ENCODE results near the gene CDKL2. TPM values are rescaled to one million over a fixed set of nuclear protein-coding genes. Genes with fewer than 3 reads are reported as not detected.

CDKL2 gene
- total RNA-seq, 1 donor from 2014 or later = 0.13 TPM

DNA sequence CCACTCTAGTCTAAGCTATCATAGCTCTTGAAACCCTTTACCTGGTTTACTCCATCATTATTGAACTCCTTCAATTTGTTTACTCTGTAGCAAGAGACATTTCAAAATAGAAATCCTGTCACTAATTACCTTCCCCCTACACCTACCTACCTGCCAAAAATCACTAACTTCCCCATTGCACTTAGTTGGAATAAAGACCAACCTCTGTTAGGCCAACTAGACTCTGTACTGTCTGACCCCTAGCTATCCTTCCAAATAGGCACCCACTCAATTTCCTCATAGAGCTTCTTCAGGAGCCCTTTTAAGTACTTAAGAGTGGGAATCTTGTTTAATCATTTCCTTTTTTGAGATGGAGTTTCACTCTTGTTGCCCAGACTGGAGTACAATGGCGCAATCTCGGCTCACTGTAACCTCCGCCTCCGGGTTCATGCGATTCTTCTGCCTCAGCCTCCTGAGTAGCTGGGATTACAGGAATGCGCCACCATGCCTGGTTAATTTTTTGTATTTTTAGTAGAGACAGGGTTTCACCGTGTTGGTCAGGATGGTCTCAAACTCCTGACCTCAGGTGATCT is 8.9 kb upstream of the CDKL2 start:
- DNase-seq (ENCODE audit: low read depth, low spot score) = no peak

DNA sequence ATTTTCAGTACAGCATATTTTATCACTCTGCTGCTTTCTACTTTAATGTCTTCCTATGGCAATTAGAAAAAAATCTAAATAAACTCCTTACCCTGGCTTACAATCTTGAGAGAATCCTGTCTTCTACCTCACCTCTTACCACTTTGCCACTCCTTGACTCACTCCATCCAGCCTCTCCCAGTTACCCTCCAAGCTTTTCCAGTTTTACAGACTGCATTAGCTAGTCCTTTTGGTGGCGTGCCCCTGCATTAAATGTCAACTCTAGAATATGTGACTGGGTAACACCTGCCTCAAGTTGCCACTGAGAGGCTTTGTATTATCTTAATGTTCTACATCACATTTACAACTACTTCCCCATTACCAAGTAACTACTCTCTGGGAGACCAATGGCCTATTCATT is 7.5 kb upstream of the CDKL2 start:
- DNase-seq (ENCODE audit: low read depth, low spot score) = no peak

DNA sequence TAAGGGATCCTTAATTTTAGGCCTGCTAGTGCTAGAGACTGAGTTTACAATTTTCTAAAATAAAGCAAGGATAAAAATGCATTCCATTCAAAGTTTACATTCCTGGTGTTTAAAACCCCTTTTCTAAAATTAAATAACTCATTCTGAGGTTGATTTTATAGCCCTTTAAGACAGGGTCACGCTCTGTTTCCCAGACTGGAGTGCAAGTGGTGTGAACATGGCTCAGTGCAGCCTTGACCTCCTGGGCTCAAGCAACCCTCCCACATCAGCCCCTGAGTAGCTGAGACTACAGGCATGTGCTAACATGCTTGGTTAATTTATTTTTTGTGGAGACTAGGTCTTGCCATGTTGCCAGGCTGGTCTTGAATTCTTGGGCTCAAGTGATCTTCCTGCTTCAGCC is 6.8 kb upstream of the CDKL2 start:
- DNase-seq (ENCODE audit: low read depth, low spot score) = no peak

DNA sequence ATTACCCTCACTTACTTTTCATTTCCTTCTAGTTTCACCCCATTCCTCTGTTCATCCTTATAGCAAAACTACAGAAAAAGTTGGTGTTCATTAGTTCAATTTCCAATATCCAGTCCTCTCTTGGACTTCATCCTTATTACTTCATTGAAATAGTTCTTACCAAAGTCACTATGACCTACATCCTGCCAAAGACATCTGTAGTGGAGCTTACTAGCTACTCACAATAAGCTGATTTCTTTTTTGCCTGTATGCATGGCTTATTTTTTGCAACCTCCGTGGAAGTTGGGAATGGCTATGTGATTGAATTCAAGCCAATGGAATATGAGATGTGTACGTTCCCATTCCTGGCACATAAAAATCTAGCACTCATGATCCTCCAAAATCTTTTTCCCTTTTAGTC is 4.6 kb upstream of the CDKL2 start:
- no peak for DNase-seq (ENCODE audit: low read depth, low spot score)

DNA sequence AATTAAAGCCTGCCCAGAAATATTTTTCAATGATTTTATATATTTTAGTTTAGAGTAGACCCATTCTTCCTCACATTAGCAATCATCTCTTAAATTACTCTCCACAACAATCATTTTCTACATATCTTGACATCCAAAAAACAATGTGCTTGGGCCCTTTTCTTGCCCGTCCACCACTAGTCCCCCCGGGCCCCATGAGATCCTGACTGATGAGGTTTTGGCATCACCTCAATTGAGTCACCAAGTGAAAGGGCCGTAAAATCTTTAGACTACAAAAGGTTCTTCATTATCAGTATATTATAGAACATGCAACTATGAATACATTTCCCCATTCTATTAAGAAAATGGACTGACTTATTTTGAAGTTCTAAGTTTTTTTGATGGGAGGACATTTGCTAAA is 4.0 kb upstream of the CDKL2 start:
- DNase-seq (ENCODE audit: low read depth, low spot score) = no peak

DNA sequence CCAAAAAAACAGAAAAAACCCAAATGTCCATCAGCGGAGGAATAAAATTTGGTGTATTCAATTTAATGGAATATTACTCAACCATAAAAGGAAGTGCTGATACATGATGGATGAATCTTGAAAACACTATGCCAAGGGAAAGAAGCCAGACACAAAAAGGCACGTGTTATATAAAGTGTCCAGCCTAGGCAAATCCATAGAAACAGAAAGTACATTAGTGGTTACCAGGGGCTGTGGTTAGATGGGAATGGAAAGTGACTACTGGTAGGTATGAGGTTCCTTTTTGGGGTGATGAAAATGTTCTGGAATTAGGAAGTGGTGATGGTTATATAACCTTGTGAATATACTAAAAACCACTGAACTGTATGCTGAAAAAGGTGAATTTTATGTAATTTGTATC is 3.5 kb upstream of the CDKL2 start:
- no peak for DNase-seq (ENCODE audit: low read depth, low spot score)

DNA sequence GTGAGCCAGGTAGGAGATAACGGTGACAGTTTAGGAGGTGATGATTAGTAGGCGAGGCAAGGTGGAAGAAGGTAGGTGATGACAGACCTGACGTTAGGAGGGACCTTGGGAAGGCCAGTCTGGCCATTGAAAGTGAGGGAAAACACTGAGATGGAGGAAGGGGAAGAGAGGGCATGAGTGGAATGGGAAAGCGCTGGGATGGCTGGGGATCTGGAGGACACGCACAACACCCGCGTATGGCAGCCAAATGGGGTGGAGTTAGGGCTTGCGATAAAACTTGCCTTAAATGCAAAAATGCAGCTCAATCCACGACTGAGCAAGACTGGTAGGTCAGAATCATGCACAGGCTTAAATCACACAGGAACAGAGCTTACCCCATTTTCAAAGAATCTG is 605 bp upstream of the CDKL2 start:
- DNase-seq (ENCODE audit: low read depth, low spot score) = no peak

DNA sequence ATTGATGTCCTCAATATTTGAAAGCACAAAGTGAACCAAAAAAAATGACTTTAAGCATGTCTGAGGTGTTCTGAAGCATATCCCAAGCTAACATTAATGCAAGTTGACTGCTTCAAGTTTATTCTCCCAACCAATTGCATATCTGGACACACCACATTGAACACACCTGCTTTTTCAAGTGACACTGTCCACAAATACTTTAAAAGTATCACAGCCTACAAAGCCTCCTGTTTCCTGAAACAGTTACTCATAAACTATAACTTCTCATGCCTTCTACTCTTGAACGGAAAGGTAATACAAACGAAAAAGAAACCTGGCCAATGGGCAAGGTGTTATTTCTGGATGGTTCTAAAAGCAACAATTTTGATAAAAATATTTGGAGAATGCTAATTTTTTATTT is 1.1 kb downstream of the CDKL2 start:
- no peak for DNase-seq (ENCODE audit: low read depth, low spot score)

DNA sequence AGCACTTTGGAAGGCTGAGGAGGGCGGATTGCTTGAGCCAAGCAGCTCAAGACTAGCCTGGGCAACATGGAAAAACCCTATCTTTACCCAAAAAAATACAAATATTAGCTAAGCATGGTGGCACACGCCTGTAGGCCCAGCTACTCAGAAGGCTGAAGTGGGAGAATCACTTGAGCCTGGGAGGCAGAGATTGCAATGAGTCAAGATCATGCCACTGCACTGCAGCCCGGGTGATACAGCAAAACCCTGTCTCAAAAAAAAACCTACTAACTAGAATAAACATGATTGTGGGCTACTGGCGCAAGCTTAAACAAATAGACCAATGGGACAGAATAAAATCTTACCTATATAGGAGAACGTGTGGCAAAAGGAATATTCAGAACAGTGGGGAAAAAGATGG is 7.3 kb downstream of the CDKL2 start:
- no peak for DNase-seq (ENCODE audit: low read depth, low spot score)

DNA sequence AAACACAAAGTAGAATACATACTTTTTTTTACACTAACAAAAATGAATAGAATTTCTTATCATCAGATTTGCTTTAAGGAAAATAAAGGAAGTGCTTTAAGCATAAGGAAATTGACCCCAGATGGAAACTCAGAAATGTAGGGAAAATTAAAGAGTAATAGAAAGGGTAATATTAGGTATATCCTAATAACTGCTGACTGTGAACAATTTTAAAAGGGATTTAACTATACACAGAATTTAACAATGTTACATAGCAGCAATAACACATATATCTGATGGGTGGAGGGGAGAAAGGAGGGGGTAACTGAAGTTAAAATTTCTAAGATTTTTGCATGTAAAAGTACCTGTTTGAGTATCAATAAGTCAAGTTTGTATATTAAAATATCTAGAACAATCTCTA is 8.6 kb downstream of the CDKL2 start:
- no peak for DNase-seq (ENCODE audit: low read depth, low spot score)

DNA sequence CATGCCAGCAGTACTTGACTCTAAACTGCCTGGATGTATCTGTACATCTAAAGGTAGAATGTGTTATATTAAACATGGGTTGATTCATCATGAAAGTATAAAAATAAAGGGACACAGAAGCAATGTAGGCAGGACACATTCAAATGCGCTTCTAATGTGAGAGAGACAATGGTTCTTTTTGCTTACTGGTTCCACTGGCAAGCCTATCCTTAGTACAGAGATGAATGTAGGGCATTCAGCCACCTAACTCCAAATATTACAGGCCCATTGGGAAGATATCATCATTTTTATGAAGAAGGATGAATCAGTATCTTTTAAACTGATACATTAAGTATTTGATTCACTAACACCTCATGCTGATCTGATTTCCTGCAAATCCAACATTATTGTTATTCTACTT is 18.0 kb downstream of the CDKL2 start:
- no peak for DNase-seq (ENCODE audit: low read depth, low spot score)

DNA sequence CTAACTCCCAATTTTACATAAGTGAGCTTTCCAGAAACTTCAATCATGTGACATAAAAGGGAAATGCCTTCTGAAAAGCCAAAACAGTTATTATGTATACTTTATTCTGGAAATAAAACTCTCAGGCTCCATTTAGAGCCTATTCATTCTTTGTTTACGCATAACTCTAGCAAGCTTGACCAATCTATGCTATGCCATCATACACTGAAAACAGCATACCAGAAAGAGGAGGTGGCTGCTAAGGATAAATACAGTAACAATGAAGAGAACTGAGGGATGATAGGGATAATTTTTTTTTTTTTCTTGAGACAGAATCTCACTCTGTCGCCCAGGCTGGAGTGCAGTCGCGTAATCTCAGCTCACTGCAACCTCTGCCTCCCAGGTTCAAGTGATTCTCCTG is 24.4 kb downstream of the CDKL2 start:
- DNase-seq (ENCODE audit: low read depth, low spot score) = no peak

DNA sequence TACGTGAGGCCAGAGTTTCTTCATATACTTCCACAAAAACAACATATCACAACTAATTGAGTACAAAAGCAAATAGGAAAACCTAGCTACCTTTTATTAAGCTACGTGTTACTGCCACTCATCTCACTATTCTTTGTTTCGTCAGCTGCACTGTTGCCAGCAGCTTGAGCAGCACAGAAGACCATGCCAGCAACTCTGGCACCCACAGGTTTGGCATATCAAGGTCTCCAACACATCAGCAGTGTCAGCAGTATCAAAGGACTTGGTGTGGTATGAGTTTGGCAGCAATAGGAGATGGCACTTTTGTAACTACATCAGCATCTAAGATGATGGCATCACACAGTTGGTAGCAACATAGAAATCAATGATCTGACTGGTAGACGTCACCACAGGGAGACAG is 30.7 kb downstream of the CDKL2 start:
- no peak for DNase-seq (ENCODE audit: low read depth, low spot score)

DNA sequence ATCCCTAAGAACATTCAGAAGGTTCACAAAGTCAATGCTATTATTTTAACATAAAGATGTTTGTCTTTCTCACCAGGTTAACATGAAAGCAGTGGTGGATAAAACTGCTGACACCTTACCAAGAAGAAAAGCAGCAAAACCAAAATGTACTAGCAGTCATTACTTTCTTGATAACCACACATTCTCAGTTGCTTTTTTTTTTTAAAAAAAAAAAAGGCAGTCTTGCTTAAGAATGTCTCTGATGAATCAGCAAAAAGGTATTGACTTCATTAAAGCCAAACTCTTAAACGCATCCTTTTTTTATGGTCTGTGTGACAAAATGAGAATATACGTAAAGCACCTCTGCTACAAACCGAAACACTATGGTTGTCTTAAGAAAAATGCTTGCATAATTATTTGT is 31.9 kb downstream of the CDKL2 start:
- no peak for DNase-seq (ENCODE audit: low read depth, low spot score)

DNA sequence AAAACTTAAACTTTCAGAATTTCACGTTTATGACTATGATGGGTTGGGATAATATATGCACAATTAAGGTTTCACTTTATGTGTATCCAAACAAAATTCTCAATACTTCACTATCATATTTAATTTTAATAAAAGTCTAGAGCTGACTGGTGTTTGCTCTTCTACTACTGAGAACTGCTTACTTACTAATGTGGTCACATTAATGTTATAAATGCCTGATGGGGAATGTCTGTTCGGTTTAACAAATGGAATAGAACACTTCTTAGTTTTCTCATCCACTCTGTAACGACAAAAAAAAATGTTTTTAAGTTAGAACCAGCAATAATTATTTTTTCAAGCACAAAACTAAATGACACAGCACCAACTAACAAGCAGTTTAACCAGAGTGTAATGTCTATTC is 34.3 kb downstream of the CDKL2 start:
- no peak for DNase-seq (ENCODE audit: low read depth, low spot score)

DNA sequence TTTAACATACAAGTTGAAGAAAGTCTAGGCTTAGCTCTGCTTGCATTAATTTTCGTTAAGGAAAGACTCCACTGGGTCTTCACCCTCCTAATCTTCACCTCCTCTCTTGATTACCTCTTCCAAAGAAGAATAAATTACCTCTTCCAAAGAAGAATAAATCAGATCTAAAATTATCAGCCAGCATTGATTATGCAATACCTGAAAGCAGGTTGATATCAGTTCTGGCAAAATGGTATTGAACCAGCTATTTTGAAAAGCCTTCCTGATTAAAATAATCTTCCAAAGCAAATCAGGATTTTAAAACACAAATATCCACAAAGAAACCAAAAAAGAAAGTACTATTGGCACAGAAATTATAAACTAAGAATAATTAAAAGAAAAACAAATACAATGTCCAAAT is 36.9 kb downstream of the CDKL2 start:
- DNase-seq (ENCODE audit: low read depth, low spot score) = no peak

DNA sequence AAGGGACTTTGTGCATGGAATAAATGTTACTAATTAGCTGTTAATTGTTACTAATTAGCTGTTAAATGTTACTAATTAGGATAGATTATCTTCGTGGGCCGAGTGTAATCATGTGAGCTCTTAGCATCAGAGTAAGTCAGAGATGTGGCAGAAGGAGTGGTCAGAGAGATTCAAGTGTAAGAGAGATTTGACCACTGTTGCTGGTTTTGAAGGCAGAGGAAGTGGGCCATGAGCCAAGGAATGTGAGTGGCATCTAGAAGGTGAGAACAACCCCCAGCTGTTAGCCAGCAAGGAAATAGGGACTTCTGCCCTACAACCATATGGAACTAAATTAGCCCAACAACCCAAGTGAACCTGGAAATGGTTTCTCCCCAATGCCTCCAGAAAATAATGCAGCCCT is 46.3 kb downstream of the CDKL2 start:
- DNase-seq (ENCODE audit: low read depth, low spot score) = no peak

DNA sequence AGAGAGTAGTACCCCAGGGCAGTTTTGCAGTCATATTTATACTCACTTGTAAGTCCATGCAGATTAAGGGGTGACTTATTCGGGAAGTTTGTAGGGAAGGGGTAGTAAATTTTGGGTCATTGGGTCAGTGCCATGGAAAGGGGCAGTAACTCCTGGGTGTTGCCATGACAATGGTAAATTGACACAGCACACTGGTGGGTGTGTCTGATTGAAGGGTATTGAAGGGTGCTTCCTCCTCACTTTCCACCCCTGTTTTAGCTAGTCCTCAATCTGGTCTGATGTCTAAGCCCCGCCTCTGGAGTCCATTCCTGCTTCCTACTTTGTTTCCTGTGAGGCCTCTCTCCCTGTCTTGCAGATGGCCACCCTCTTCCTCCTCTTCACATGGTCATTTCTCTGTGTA is 62.6 kb downstream of the CDKL2 start:
- DNase-seq (ENCODE audit: low read depth, low spot score) = no peak

DNA sequence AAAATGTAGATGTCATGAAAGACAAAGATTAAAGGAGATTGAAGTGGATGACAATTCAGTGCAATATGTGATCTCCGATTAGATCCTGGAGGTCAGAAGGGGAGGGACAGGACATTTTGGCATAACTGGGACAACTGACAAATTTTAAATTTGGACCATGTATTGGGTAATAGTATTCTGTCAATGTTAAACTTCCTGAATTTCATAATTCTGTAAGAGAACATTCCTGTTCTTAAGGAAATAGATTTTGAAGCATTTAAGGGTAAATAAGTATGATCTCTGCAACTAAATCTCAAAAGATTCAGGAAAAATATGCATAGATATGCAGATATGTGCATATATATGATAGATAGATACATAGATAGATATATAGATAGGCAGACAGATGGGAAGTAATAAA is 63.4 kb downstream of the CDKL2 start:
- no peak for DNase-seq (ENCODE audit: low read depth, low spot score)

DNA sequence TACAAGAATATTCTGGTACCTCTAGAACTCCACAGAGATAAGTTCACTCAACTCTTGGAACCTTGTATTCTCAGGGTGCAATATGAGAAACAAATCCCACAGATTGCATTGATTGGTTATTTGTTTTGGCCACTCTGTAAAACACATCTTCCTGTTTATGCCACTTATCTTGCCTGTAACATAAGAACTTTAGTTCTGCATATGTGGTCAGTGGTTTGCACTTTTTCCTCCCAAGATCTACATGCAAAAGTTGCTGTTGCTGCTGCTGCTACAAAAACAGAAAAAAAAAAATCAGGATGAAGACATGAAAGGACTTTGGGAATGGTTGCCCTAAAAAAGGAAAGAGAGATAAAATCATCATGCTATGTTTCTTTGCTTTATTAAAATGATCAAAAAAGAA is 64.8 kb downstream of the CDKL2 start:
- DNase-seq (ENCODE audit: low read depth, low spot score) = no peak

DNA sequence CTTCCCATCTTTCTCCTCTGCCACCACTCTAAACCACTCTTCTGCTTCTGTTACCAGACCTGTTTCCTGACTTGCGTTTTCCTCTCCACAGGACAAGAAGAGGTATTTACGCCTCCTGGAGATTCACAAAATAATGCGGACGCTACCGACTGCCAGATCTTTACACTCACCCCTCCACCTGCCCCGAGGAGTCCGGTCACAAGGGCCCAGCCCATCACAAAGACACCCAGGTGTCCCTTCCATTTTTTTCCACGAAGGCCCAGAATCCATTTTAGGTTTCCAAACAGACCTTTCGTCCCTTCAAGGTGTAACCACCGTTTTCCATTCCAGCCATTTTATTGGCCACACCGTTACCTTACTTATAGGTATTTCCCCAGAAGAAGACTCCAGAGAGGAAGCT is 66.3 kb downstream of the CDKL2 start:
- DNase-seq (ENCODE audit: low read depth, low spot score) = no peak

DNA sequence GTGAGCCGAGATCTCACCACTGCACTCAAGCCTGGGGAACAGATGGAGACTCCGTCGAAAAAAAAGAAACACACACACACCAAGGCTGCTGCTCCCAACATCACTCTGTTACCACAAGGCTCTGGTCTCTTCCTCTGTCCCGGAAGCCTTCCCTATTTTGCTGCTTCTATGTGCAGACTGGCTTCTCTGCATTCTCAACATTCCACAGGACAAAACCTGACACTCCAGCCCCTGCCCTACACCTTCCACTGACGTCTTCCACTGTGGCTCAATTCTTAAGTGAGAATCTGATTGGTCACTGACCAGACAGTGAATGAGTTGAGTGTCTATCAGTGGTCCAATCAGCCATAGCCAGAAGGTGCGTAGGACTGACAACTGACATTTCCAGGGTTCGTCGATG is 68.5 kb downstream of the CDKL2 start:
- DNase-seq (ENCODE audit: low read depth, low spot score) = no peak

DNA sequence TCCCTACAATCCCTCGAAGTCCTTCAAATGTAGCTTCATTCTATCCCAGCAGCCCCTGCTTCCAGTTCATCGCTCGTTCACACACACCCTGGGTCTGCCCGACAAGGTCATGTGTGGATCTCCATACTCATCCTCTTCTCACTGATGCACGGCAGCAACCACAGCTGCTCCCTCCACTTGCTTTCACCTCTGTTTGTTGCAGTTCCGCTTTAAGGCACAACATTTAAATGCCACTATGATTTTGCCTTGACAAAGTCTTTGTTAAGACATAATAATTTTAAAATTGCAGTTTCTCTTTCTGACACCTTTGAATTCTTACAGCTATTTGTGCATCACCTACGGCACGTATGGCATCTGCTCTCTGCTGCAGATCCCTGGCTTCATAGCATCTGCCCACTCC is 72.6 kb downstream of the CDKL2 start:
- DNase-seq (ENCODE audit: low read depth, low spot score) = no peak
